ENCODE data around the gene ARHGAP18. TPM values are rescaled to one million over a fixed set of nuclear protein-coding genes. Genes with fewer than 3 reads are reported as not detected.
A peak's percentile ranks its signal among the peaks of the same experiment; 100 is the strongest.

ARHGAP18 gene
- total RNA-seq, 1 donor from 2014 or later: 12.0 TPM

GRCh38 chr6:129648819-129649491 is 61.0 kb downstream of the ARHGAP18 start:
- no peak for DNase-seq (ENCODE audit: extremely low spot score, unreplicated experiment)
- Mint-ChIP-seq H3K9me3 (no peaks in the 10 kb centered on the region), H3K4me1 (ENCODE audit: unreplicated experiment) (peaks cover 32% of the 10 kb centered on the region), H3K27me3 (no peaks in the 10 kb centered on the region), H3K4me3 (no peak overlapping the region), H3K27ac (peak overlapping the region; percentile 19), H3K36me3 (no peaks in the 10 kb centered on the region)
- TF ChIP-seq CTCF (conservative IDR thresholded peaks at IDR 0.05): no peak

DNA sequence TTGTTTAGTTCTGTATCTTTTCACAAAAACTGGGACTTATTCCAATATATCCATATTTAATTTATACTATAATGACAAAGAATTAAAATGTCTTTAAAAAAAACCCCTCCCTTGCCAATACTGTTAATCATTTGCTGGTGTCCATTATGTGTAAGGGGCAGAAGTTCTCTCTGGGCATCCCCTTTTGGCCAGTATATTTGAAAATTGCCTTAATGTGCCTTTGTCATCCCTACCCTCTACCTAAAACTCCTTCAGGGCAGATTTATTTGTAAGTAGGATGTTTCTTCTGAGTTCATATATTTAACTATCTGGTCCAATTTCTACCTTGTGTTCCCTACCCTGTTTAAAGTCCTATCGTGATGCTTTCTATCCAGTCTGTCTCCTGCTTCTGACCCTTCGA is 62.9 kb downstream of the ARHGAP18 start:
- Mint-ChIP-seq H3K4me3 (no peak overlapping the region), H3K27me3 (no peaks in the 10 kb centered on the region), H3K27ac (no peak overlapping the region), H3K9me3 (no peaks in the 10 kb centered on the region), H3K36me3 (no peaks in the 10 kb centered on the region), H3K4me1 (ENCODE audit: unreplicated experiment) (peaks cover 32% of the 10 kb centered on the region)
- no peak for DNase-seq (ENCODE audit: extremely low spot score, unreplicated experiment)
- no peak for TF ChIP-seq CTCF (conservative IDR thresholded peaks at IDR 0.05)

DNA sequence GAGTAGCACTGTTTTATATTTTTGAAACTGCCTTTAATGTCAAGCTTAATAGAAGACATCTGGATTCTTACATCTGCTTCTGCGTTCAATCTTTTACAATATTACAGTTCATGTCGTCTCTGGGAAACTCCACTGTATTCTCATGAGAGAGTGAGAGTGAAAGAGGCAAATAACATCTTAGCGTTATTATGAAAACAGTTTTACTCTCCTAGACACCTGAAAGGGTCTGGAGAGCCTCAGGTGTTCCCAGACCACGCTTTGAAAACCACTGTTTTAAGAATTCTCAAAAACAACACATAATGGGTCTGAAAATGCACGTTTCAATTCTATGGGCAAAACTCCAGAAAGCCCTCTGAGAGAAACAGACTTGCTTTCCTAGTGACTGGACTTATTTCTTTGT is 63.3 kb downstream of the ARHGAP18 start:
- Mint-ChIP-seq H3K36me3 (no peaks in the 10 kb centered on the region), H3K4me1 (ENCODE audit: unreplicated experiment) (peaks cover 30% of the 10 kb centered on the region), H3K27ac (no peak overlapping the region), H3K9me3 (no peaks in the 10 kb centered on the region), H3K27me3 (no peaks in the 10 kb centered on the region), H3K4me3 (no peak overlapping the region)
- TF ChIP-seq CTCF (conservative IDR thresholded peaks at IDR 0.05): no peak
- no peak for DNase-seq (ENCODE audit: extremely low spot score, unreplicated experiment)

GRCh38 chr6:129645830-129646579 is 64.0 kb downstream of the ARHGAP18 start:
- Mint-ChIP-seq H3K4me3 (peak overlapping the region; percentile 48), H3K27me3 (no peaks in the 10 kb centered on the region), H3K27ac (peak overlapping the region; percentile 52), H3K36me3 (no peaks in the 10 kb centered on the region), H3K9me3 (no peaks in the 10 kb centered on the region), H3K4me1 (ENCODE audit: unreplicated experiment) (peaks cover 28% of the 10 kb centered on the region)
- no peak for DNase-seq (ENCODE audit: extremely low spot score, unreplicated experiment)
- TF ChIP-seq CTCF (conservative IDR thresholded peaks at IDR 0.05): no peak

GRCh38 chr6:129645106-129645829 is 64.7 kb downstream of the ARHGAP18 start:
- H3K36me3 Mint-ChIP-seq: no peaks in the 10 kb centered on the region
- H3K4me1 Mint-ChIP-seq (ENCODE audit: unreplicated experiment): peaks cover 28% of the 10 kb centered on the region
- DNase-seq (ENCODE audit: extremely low spot score, unreplicated experiment): no peak
- H3K27ac Mint-ChIP-seq: peak overlapping the region; percentile 52
- H3K4me3 Mint-ChIP-seq: peak overlapping the region; percentile 48
- H3K9me3 Mint-ChIP-seq: no peaks in the 10 kb centered on the region
- no peak for TF ChIP-seq CTCF (conservative IDR thresholded peaks at IDR 0.05)
- H3K27me3 Mint-ChIP-seq: no peaks in the 10 kb centered on the region
